NCI-H510A treated with DMSO at 0.1 percent for 48 hours (cell line): Measurements from ENCODE around the gene GTPBP4.

ENCODE experiments used
- DNase-seq: peaks from one replicate; lab custom pipeline; 2025; lab: John Stamatoyannopoulos, UW

GTPBP4 gene

GRCh38 chr10:966466-967235 lies 21.6 kb upstream of the GTPBP4 start:
- DNase-seq = no peak

GRCh38 chr10:968546-969199 lies 19.6 kb upstream of the GTPBP4 start:
- DNase-seq = no peak

GRCh38 chr10:969473-970150 lies 18.6 kb upstream of the GTPBP4 start:
- no peak for DNase-seq

GRCh38 chr10:970311-971149 lies 17.7 kb upstream of the GTPBP4 start:
- DNase-seq = peak; percentile 91

GRCh38 chr10:971150-971542 lies 17.1 kb upstream of the GTPBP4 start:
- DNase-seq = peak; percentile 23

GRCh38 chr10:971613-972012 lies 16.6 kb upstream of the GTPBP4 start:
- no peak for DNase-seq

GRCh38 chr10:972763-973162 lies 15.5 kb upstream of the GTPBP4 start:
- no peak for DNase-seq

- DNase-seq = peak; percentile 78
Observed at GRCh38 chr10:974038-974784, 14.0 kb upstream of the GTPBP4 start.

- no peak for DNase-seq
Observed at GRCh38 chr10:974785-975074, 13.5 kb upstream of the GTPBP4 start.

GRCh38 chr10:976316-976715 lies 11.9 kb upstream of the GTPBP4 start:
- no peak for DNase-seq

- DNase-seq = no peak
Observed at GRCh38 chr10:978826-979421, 9.3 kb upstream of the GTPBP4 start.

- DNase-seq = no peak
Observed at GRCh38 chr10:980468-981093, 7.7 kb upstream of the GTPBP4 start.

- no peak for DNase-seq
Observed at GRCh38 chr10:983401-983800, 4.8 kb upstream of the GTPBP4 start.

GRCh38 chr10:983971-984655 lies 4.1 kb upstream of the GTPBP4 start:
- no peak for DNase-seq

- DNase-seq = no peak
Observed at GRCh38 chr10:985361-985760, 2.9 kb upstream of the GTPBP4 start.

GRCh38 chr10:986137-986825 lies 2.0 kb upstream of the GTPBP4 start:
- DNase-seq = peak; percentile 63

- DNase-seq = no peak
Observed at GRCh38 chr10:986881-987619, 1.2 kb upstream of the GTPBP4 start.

- DNase-seq = no peak
Observed at GRCh38 chr10:987620-987869, 689 bp upstream of the GTPBP4 start.
